ENCODE measurements around the gene PCIF1.
"Not testable (repeated sequence)": the region's sequence is repeated elsewhere in the genome, so short reads cannot be mapped to it uniquely, and the experiment has no call there.

PCIF1 gene

DNA sequence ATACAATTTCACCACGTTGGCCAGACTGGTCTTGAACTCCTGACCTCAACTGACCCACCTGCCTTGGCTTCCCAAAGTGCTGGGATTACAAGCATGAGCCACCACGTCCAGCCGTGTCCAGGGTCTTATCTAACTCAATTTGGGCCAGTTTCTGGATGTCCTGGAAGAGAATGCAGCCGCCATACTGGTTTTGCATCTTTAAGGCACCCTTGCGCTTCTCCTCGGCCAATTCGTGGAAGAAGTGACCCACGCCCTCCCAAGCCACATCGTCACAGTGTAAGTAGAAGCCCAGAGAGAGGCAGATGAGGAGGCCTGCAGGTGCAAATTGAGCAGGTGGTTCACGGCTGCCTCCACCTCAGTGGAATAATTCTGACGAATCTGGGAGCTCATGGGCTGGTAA, 41.2 kb downstream of the PCIF1 start:
- no peak overlapping the region for H3K4me3 ChIP-seq

GRCh38 chr20:45976086-45976485, 41.6 kb downstream of the PCIF1 start:
- no peak overlapping the region for H3K27ac ChIP-seq
- no peak overlapping the region for H3K4me3 ChIP-seq

More for the DNA sequence above, 41.2 kb downstream of the PCIF1 start:
- no peak overlapping the region for H3K27ac ChIP-seq

DNA sequence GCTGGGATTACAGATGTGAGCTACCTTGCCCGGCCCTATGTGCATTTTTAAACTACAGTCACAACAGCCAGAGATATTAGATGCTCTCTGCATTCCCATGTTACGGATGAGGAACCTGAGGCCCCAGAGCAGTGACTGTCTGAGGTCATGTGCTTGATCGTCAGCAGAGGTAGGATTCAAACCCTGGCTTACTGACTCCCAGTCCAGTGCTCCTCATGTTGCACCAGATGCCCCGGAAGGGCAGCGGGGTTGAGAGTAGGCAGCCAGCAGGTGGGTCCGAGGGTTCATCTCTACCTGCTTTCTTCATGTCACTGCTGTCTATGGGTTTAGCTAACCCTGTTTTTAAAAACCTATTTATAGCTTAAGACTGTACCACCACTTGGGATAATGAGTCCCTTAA, 46.8 kb downstream of the PCIF1 start:
- H3K4me3 ChIP-seq, result no peak overlapping the region
- H3K27ac ChIP-seq, result no peak overlapping the region

DNA sequence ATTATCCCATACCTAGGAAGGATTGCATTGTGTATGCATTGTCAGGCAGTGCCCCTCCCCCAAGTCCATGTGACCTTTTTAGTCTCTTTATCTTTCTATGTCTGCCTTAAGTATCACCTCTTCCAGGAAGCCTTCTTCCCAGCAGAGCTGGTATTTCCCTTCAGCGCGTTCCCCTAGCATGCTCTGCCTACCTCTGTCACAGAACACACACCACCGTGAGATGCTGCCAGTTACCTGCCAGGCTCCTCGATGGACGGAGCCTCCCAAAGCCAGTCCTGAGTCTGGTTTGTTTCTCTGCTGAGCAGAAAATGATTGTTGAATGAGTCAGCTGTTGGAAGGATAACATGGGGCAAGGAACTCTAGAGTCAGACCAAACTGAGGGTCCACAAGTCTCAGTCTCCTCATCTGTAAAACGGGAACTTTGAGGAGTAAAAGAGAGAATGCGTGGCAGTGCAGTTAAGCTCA, 48.8 kb downstream of the PCIF1 start:
- no peak overlapping the region for H3K27ac ChIP-seq
- no peak overlapping the region for H3K4me3 ChIP-seq

- Histone ChIP-seq H3K4me3 (no peak overlapping the region), H3K27ac (no peak overlapping the region)
Observed at GRCh38 chr20:45985573-45985972, 51.1 kb downstream of the PCIF1 start.

DNA sequence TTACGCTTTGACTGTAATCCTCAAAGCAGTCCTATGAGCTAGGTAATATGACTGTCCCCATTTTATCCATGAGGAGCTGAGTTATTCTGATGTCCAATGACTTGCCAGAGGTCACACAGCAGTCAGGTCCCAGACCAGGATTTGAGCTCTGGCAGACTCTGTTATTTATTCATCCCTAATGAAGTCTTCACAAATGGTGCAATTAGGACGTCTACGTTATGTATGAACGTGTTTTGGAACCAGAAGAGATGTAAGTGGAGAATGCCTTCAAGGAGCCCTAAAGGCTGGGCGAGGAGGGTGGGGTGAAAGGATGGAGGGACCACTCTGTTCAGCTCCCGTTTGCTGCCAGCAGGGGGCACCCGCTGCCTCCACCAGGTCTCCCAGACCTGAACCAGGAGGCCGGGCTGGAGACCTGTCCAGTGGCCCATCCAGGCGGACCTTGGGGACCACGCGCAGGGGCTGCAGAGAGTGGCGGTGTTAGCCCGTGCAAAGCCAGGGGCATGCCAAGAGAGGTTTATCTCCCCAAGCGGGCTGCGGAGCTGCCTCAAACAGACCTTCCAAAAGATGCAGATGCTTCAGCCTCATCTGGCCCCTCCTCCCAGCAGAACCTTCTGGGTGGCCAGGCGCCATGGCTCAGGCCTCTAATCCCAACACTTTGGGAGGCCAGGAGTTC, 52.8 kb downstream of the PCIF1 start:
- no peak overlapping the region for H3K4me3 ChIP-seq
- H3K27ac ChIP-seq, result no peak overlapping the region

DNA sequence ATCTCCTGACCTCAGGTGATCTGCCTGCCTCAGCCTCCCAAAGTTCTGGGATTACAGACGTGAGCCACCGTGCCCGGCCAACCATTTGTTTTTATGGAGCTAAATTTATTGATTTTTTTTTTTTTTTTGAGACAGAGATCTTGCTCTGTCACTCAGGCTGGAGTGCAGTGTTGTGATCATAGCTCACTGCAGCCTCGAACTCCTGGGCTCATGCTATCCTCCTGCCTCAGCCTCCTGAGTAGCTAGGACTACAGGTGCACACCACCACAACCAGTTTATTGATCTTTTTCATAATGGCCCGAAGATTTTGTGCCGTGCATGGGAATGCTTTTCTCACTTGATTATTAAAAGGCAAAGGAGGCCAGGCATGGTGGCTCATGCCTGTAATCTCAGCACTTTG, 54.3 kb downstream of the PCIF1 start:
- H3K27ac ChIP-seq, H3K4me3 ChIP-seq: not testable (repeated sequence)

- H3K27ac ChIP-seq, result no peak overlapping the region
- no peak overlapping the region for H3K4me3 ChIP-seq
Observed at GRCh38 chr20:45991616-45992015, 57.1 kb downstream of the PCIF1 start.

- peak overlapping the region in 3 of 21 experiments; percentile 13 to 52 (median 19) for H3K27ac ChIP-seq
- H3K4me3 ChIP-seq, result no peak overlapping the region
Observed at GRCh38 chr20:45993197-45993951, 58.9 kb downstream of the PCIF1 start.

DNA sequence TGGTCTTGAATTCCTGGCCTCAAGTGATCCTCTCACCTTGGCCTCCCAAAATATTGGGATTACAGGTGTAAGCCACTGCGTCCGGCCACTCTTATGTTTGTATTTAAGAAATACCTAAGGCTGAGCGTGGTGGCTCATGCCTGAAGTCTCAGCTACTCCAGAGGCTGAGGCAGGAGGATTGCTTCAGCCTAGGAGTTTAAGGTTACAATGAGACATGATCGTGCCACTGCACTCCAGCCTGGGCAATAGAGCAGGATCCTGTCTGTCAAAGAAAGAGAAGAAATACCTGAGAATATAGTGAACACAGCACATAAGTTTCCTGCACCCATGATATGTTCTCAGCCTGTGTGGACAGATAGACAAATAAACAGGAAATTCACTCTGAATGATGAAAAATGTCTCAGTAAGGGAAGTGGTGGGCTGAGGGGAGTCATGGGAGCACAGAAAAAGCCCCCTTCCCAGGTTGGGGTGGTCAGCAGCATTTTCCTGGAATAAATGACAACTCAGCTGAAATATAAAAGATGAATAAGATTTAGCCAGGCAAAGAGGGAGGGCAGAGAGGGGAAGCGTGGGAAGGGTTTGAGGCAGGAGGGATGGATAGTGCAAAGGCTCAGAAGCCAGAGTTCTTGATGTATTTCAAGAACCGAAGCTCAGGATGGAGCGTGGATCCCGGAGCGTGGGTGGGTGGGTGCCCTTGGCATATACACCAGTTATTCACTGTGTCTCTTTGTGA, 60.4 kb downstream of the PCIF1 start:
- Histone ChIP-seq H3K27ac (peak overlapping the region in 1 of 21 experiments; percentile 34), H3K4me3 (no peak overlapping the region)

DNA sequence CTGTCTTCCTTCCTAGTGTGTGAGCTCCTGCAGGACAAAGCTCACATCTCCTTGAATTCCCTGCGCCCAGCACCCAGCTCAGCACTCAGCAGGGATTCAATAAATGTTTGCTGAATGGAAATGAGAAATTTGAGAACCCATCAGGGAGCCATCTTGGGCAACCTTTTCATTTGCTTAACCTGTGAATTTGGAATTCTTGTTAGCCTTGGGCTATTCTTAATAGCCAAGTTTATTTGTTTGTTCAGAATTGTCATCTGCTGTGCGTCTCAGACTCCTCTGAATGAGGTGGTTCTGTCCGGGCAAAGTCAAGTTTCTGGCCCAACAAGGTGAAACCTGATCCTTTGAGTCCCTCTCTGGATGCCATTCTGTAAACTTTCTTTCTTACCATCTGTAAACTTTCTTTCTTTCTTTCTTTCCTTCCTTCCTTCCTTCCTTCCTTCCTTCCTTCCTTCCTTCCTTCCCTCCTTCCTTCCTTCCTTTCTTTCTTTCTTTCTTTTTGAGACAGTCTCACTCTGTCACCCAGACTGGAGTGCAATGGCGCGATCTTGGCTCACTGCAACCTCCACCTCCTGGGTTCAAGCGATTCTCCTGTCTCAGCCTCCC, 61.1 kb downstream of the PCIF1 start:
- H3K27ac ChIP-seq, result peak overlapping the region in 1 of 21 experiments; percentile 34
- not testable (repeated sequence) for H3K4me3 ChIP-seq

GRCh38 chr20:45997187-45997586, 62.7 kb downstream of the PCIF1 start:
- Histone ChIP-seq H3K27ac (peak overlapping the region in 1 of 21 experiments; percentile 18), H3K4me3 (no peak overlapping the region)

All from skin epidermis (tissue), 12 donors.